IMR-90 (cell line): ENCODE measurements around the gene CLEC14A.

Experiments
- BHLHE40 ChIP-seq: fragments of 150-350 bp; IDR thresholded peaks from 2 replicates; pipeline ENCODE4 v1.6.1; 2016; ENCODE audit warnings: mild to moderate bottlenecking, low read depth, low read length
- CEBPB ChIP-seq: IDR thresholded peaks from 2 replicates; pipeline ENCODE4 v1.6.1; 2012; ENCODE audit warnings: low read depth, low read length, improper control_type of control experiment
- FOS ChIP-seq: fragments of 150-350 bp; IDR thresholded peaks from 2 replicates; pipeline ENCODE4 v1.6.1; 2016; ENCODE audit warnings: low read depth, low read length
- MAZ ChIP-seq: IDR thresholded peaks from 2 replicates; pipeline ENCODE4 v1.6.1; 2012; ENCODE audit warnings: low read depth, mild to moderate bottlenecking, low read length, improper control_type of control experiment, moderate library complexity, borderline replicate concordance
- MXI1 ChIP-seq: IDR thresholded peaks from 2 replicates; pipeline ENCODE4 v1.6.1; 2012; ENCODE audit warnings: low read depth, mild to moderate bottlenecking, low read length, moderate library complexity, borderline replicate concordance
- POLR2A ChIP-seq: IDR thresholded peaks from 2 replicates; pipeline ENCODE4 v1.6.1; 2012; ENCODE audit warnings: mild to moderate bottlenecking, low read depth, low read length
- RAD21 ChIP-seq: IDR thresholded peaks from 2 replicates; pipeline ENCODE4 v1.6.1; 2012; ENCODE audit warnings: low read length, improper control_type of control experiment
- RCOR1 ChIP-seq: IDR thresholded peaks from 2 replicates; pipeline ENCODE4 v1.6.1; 2012; ENCODE audit warnings: mild to moderate bottlenecking, low read length, improper control_type of control experiment; ENCODE audit not compliant: insufficient replicate concordance
- RFX5 ChIP-seq: IDR thresholded peaks from 2 replicates; pipeline ENCODE4 v1.8.0; 2012; ENCODE audit warnings: low read depth, mild to moderate bottlenecking, low read length, moderate library complexity
- SMC3 ChIP-seq: fragments of 150-350 bp; IDR thresholded peaks from 2 replicates; pipeline ENCODE4 v1.6.1; 2016; ENCODE audit warnings: low read depth, mild to moderate bottlenecking, antibody characterized with exemption, low read length, moderate library complexity
- USF2 ChIP-seq: fragments of 150-350 bp; IDR thresholded peaks from 2 replicates; pipeline ENCODE4 v1.6.1; 2017; ENCODE audit warnings: mild to moderate bottlenecking, antibody characterized with exemption, low read length, low read depth
- TF ChIP-seq, protein P1 (sequence below): conservative IDR thresholded peaks from 2 replicates; pipeline ENCODE4 v1.5.1; 2012; ENCODE audit warnings: mild to moderate bottlenecking, low read depth, low read length, improper control_type of control experiment
- TF ChIP-seq, protein P2 (sequence below): fragments of 150-350 bp; IDR thresholded peaks from 2 replicates; pipeline ENCODE4 v1.6.1; 2016; ENCODE audit warnings: low read depth, mild to moderate bottlenecking, low read length, moderate library complexity, borderline replicate concordance

DNA sequence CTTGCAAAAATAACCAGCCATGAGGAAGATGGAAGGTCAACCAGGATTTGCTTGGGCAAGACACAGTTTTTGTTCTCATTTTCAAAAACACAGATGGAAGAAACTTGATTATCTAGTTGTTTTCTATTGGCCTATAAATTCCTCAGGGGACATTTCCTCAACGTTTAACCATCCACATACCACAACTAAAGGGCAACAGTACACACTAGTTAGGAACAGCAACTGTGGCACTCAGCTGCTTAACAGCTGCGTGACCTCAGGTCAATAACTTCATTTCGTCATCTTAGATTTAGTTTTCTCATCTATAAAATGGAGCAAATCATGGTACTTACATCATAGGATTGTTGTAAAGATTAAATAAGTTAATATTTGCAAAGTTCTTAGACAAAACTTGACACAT is 29.5 kb downstream of the CLEC14A start:
- TF ChIP-seq, protein P1, sequence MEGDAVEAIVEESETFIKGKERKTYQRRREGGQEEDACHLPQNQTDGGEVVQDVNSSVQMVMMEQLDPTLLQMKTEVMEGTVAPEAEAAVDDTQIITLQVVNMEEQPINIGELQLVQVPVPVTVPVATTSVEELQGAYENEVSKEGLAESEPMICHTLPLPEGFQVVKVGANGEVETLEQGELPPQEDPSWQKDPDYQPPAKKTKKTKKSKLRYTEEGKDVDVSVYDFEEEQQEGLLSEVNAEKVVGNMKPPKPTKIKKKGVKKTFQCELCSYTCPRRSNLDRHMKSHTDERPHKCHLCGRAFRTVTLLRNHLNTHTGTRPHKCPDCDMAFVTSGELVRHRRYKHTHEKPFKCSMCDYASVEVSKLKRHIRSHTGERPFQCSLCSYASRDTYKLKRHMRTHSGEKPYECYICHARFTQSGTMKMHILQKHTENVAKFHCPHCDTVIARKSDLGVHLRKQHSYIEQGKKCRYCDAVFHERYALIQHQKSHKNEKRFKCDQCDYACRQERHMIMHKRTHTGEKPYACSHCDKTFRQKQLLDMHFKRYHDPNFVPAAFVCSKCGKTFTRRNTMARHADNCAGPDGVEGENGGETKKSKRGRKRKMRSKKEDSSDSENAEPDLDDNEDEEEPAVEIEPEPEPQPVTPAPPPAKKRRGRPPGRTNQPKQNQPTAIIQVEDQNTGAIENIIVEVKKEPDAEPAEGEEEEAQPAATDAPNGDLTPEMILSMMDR = no peak
- no peak for TF ChIP-seq POLR2A
- no peak for TF ChIP-seq CEBPB
- TF ChIP-seq RFX5 = no peak
- no peak for TF ChIP-seq BHLHE40
- no peak for TF ChIP-seq FOS
- no peak for TF ChIP-seq MXI1
- TF ChIP-seq RAD21 = no peak
- TF ChIP-seq SMC3 = no peak
- TF ChIP-seq RCOR1 = no peak
- TF ChIP-seq MAZ = no peak
- TF ChIP-seq, protein P2, sequence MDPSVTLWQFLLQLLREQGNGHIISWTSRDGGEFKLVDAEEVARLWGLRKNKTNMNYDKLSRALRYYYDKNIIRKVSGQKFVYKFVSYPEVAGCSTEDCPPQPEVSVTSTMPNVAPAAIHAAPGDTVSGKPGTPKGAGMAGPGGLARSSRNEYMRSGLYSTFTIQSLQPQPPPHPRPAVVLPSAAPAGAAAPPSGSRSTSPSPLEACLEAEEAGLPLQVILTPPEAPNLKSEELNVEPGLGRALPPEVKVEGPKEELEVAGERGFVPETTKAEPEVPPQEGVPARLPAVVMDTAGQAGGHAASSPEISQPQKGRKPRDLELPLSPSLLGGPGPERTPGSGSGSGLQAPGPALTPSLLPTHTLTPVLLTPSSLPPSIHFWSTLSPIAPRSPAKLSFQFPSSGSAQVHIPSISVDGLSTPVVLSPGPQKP = no peak
- no peak for TF ChIP-seq USF2
